GM21526 (cell line): ENCODE results near the gene SNCAIP.
A peak's percentile ranks its signal among the peaks of the same experiment; 100 is the strongest.

Source experiments
- ATAC-seq: cut with Tn5 transposase; IDR thresholded peaks from one replicate; pipeline ENCODE4 v1.9.1; 2021; ENCODE audit warnings: moderate library complexity; ENCODE audit not compliant: unreplicated experiment, low FRiP score

SNCAIP gene

GRCh38 chr5:122392224-122392623 is 80.2 kb downstream of the SNCAIP start:
- ATAC-seq = no peak

GRCh38 chr5:122392824-122393223 is 80.8 kb downstream of the SNCAIP start:
- no peak for ATAC-seq

DNA sequence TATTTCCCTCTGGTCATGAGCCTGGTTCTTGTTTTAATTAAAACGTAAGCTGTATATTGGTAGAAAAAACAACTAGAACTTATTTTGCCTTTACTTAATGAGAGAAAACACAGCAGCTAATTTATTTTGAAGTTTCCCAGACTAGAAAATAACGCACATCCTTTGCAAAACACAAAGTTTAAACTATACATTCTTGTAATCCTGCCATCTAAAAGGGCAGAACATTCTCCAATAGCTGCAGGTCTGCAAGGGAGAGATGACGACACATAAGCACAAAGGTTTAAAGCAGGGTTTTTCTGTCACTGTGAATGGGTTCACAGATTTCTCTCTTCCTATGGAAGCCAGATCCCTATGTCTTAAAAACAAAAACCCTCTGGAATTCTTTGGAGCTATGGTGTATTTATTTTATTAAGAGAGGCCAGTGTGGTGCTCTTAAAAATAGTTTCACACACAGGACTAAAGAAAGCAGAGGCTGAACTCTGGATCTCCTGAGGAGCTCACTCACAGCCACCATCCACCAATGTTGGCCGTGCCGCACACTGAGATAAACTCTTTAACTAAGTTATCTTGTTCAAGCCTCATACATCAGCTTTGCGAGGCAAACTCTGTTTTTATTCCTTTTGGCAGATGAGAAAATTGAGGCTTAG is 82.4 kb downstream of the SNCAIP start:
- ATAC-seq = no peak

DNA sequence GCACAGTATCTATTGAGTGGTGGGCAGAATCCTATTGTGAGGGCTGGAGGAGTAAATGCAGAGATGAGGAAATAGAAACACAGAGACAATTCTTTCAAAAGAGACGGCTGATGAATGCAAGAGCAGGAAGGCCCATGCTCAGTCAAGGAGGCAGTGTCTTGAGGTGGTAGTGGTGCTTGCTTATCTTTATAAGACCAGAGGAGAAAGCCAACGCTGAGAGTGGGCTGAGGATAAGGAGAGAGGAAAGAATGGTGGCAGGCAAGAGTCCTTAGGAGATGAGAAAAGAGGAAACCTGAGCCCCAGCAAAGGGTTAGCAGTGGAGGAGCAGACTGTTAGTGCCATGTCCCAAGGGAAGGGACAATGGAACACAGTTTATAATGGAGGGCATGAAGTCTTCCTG is 86.0 kb downstream of the SNCAIP start:
- ATAC-seq = no peak

- no peak for ATAC-seq
Observed at GRCh38 chr5:122400341-122400740, 88.3 kb downstream of the SNCAIP start.

GRCh38 chr5:122400938-122401337 is 88.9 kb downstream of the SNCAIP start:
- ATAC-seq = no peak

DNA sequence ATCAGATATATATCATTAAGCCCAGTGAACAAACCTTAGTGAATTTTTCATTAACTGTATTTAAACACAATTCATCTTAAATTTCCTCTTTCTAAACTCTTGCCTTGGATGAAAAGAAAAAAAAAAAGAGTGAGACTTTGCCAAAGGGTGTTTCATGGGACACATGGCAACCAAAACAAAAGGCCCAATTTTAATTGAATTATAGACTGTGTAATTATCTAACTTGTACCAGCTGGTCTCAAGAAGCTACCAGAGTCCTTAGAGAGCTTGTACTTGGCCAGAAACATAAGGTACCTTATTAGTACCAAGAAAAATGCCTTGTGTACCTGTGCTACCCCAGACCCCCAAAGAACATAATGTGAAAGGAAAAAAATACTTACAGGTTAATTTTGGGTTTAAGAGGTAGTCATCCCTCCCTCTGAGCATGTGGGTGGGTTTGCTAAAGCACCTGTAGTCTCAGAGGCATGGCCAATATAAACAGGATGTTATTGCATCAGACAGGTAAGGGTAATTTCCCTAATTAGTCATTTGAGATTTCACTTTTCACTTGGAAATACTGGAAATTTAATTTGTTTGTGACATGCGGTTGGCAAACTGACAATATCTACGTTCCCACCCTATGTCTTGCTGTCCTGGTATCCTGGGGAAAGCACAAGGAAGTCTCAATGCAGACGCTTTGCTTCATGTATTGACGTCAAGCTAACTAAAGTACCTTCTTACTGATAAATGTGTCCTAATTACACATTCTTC is 90.1 kb downstream of the SNCAIP start:
- no peak for ATAC-seq

- no peak for ATAC-seq
Observed at GRCh38 chr5:122402955-122403685, 91.1 kb downstream of the SNCAIP start.

- no peak for ATAC-seq
Observed at GRCh38 chr5:122404018-122404417, 92.0 kb downstream of the SNCAIP start.

- ATAC-seq = no peak
Observed at GRCh38 chr5:122404653-122405362, 92.8 kb downstream of the SNCAIP start.

- no peak for ATAC-seq
Observed at GRCh38 chr5:122405751-122406150, 93.7 kb downstream of the SNCAIP start.

DNA sequence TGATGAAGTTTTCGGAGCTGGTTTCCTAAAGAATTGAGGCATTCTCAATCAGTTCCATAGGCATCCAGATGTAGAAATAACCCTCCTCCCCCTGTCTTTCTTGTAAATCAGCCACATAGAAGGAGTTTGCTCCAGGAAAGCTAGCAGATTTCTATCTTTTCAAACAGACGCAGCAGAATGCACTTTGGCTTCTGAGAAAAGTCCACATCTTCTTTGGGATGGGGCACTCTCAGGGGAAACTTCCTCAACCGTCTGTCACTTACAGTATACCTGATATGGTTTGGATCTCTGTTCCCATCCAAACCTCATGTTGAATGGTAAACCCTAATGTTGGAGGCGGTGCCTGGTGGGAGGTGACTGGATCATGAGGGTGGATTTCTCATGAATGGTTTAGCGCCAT is 94.1 kb downstream of the SNCAIP start:
- ATAC-seq = no peak

GRCh38 chr5:122408592-122409224 is 96.7 kb downstream of the SNCAIP start:
- no peak for ATAC-seq

DNA sequence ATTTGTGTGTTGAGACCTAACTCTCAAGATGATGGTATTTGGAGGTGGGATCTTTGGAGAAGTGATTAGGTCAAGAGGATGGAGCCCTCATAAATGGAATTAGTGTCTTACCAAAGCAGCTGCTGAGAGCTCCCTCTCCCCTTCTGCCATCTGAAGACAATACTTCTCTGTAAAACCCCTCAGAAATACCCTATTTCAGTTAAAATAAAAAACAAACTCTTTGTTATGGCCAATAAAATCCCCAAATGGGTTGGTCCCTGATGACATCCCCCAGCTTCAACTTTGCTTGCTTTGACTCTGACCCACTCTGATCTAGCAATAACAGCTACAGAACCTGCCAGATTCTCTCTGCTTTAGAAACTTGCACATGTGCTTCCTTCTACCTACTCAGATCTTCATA is 100.9 kb downstream of the SNCAIP start:
- ATAC-seq = no peak

DNA sequence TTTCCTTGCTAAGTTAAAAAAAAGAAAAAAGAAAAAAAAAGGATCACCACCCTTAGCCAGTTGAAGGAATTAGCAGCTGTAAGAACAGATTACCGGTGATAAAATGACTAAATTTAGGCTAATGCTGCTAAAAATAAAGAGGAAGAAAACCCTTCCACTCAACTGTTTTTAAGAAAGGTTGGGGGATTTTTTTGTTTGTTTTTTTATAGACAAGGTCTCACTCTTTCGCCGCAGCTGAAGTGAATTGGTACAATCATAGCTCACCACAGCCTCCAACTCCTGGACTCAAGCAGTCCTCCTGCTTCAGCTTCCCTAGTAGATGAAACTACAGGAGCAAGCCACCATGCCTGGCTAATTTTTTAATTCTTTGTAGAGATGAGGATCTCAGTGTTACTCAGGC is 101.7 kb downstream of the SNCAIP start:
- peak; percentile 39 for ATAC-seq

GRCh38 chr5:122415030-122415800 is 103.2 kb downstream of the SNCAIP start:
- ATAC-seq = peak; percentile 89

DNA sequence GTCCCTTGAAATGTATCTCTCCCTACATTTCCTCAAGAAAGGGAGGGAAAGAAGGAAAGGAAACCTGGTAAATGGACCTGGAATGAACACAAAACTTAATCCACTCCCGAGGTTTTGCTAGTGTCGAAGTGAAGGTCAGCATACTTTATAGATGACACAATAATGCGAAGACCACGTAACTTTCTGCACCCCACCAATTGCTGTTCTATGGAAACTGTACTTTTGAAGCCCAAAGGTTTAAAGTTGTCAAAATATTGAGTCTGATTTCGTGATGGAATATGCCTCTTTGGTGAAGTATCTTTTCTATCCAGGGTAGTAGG is 103.7 kb downstream of the SNCAIP start:
- no peak for ATAC-seq

DNA sequence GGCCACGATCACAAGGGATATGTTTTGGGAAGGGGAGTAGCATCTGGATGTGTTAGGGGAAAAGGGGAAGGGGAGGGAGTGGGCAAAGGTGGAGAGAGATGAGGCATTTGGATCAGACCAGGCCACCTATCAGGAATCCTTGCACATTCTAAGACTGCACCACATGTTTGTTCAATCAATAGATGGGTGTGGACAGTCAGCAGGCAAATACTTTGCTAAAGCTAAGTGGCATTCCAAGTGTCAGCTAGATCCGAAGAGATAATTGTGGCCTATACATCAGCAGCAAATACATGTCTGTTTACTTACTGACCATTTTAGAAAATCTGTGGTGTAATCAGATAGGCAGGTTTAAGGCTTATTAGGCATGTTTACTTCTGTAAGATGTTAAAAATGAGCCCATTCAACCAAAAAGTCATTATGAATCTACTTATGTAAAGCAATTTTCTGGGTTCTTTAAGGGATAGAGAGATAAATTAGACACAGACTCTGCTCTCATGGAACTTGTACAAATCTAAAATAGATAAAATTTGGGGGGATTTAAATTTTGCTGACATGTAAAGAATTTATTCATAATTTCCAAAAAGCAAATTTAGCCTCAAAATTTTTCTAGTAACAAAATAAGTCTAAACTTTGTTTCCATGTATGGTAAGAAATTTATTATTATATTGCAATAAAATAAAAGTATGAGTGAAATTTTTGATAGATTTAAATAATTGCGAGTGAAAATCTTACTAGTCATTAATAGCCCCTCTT is 107.3 kb downstream of the SNCAIP start:
- ATAC-seq = no peak

- no peak for ATAC-seq
Observed at GRCh38 chr5:122420091-122420490, 108.1 kb downstream of the SNCAIP start.
